Measurements from ENCODE around the gene AGXT.

GRCh38 chr2:240886678-240887609 is 18.3 kb downstream of the AGXT start:
- TF ChIP-seq CTCF (IDR thresholded peaks at IDR 0.05; ENCODE audit: low read depth, low read length) (no peak), EZH2phosphoT487 (IDR thresholded peaks at IDR 0.05; ENCODE audit: low read depth) (no peak)
